Suprapubic skin (tissue), 3 donors: ENCODE results near the gene BPI.

ENCODE experiments used
- CTCF ChIP-seq, 2 donors: fragments of 200-600 bp in 1 of 2; fragments of 450-650 bp in 1 of 2; sonication (generic) in 1 of 2; IDR thresholded peaks; one replicate each; pipeline ENCODE4 v1.5.1; 2016 to 2019; ENCODE audit warnings: antibody characterized with exemption in 2 of 2, mild to moderate bottlenecking in 1 of 2, moderate library complexity in 1 of 2
- EP300 ChIP-seq: sonication (generic); formaldehyde crosslinking; IDR thresholded peaks from one replicate; pipeline ENCODE4 v1.6.1; 2017; ENCODE audit warnings: antibody characterized with exemption
- POLR2A ChIP-seq, 2 donors: fragments of 450-650 bp; IDR thresholded peaks; one replicate each; pipeline ENCODE4 v1.6.1; 2017; ENCODE audit warnings: antibody characterized with exemption in 2 of 2, mild to moderate bottlenecking in 2 of 2, moderate library complexity in 2 of 2

- no peak for TF ChIP-seq CTCF (IDR thresholded peaks at IDR 0.05)
- TF ChIP-seq EP300 = no peak
- TF ChIP-seq POLR2A (IDR thresholded peaks at IDR 0.05) = no peak
Observed at GRCh38 chr20:38290829-38291814, 12.8 kb upstream of the BPI start.
